Karpas-422 (cell line): ENCODE measurements around the gene ITPK1. TPM values are rescaled to one million over a fixed set of nuclear protein-coding genes. Genes with fewer than 3 reads are reported as not detected.

Experiments
- DNase-seq: peaks from one replicate; pipeline ENCODE4 v3.0.0-alpha.2; 2015
- H2AFZ ChIP-seq: fragments of 200-600 bp; sonication (generic); 2 replicates; pipeline ENCODE4 v1.6.1; 2014; ENCODE audit warnings: antibody characterized with exemption, low read length, mixed read lengths
- H3K27ac ChIP-seq: fragments of 200-600 bp; sonication (generic); 2 replicates; pipeline ENCODE4 v1.5.1; 2014; ENCODE audit warnings: mild to moderate bottlenecking, low read length, moderate library complexity
- H3K27me3 ChIP-seq: fragments of 200-600 bp; sonication (generic); 2 replicates; pipeline ENCODE4 v1.6.1; 2014; ENCODE audit warnings: low read length, mixed read lengths
- H3K36me3 ChIP-seq: fragments of 200-600 bp; sonication (generic); 2 replicates; pipeline ENCODE4 v1.6.1; 2014; ENCODE audit warnings: low read length, mixed read lengths; ENCODE audit not compliant: insufficient read depth
- H3K4me1 ChIP-seq: fragments of 200-600 bp; sonication (generic); 2 replicates; pipeline ENCODE4 v1.6.1; 2014; ENCODE audit warnings: mild to moderate bottlenecking, low read length, mixed read lengths
- H3K4me2 ChIP-seq: fragments of 200-600 bp; sonication (generic); 2 replicates; pipeline ENCODE4 v1.6.1; 2014; ENCODE audit warnings: low read length, low read depth, mild to moderate bottlenecking; ENCODE audit not compliant: poor library complexity, severe bottlenecking
- H3K4me3 ChIP-seq: fragments of 200-600 bp; sonication (generic); 2 replicates; pipeline ENCODE4 v1.5.1; 2014; ENCODE audit warnings: mild to moderate bottlenecking, antibody characterized with exemption, low read length, mixed read lengths
- H3K79me2 ChIP-seq: fragments of 200-600 bp; sonication (generic); 2 replicates; pipeline ENCODE4 v1.6.1; 2014; ENCODE audit warnings: mild to moderate bottlenecking, low read length, mixed read lengths
- H3K9ac ChIP-seq: fragments of 200-600 bp; sonication (generic); 2 replicates; pipeline ENCODE4 v1.6.0; 2014; ENCODE audit warnings: low read length
- H3K9me2 ChIP-seq: fragments of 200-600 bp; sonication (generic), shearing (Covaris generic); replicated peaks from 2 replicates; pipeline ENCODE4 v1.6.0; 2014; ENCODE audit warnings: mild to moderate bottlenecking, low read length, moderate library complexity; ENCODE audit not compliant: insufficient read depth
- H3K9me3 ChIP-seq: fragments of 300-700, 200-600 bp; sonication (generic); 2 replicates; pipeline ENCODE4 v1.6.1; 2014; ENCODE audit warnings: low read length, mixed read lengths
- H4K20me1 ChIP-seq: fragments of 200-600 bp; sonication (generic); 2 replicates; pipeline ENCODE4 v1.6.1; 2014; ENCODE audit warnings: mild to moderate bottlenecking, antibody characterized with exemption, low read length, low read depth; ENCODE audit not compliant: insufficient read depth
- total RNA-seq: library from RNA; depleted of rRNA; stranded (reverse); fragments of >200 nt; shearing (Covaris generic); gene quantifications from 2 replicates; pipeline ENCODE4 v1.2.3, GENCODE V29; 2014; ENCODE audit warnings: low replicate concordance

Gene ITPK1
- total RNA-seq, 1 experiment from 2014 or later: 6.3 TPM

- no peaks in the 10 kb centered on the region for H3K36me3 ChIP-seq
- H3K4me1 ChIP-seq: no peaks in the 10 kb centered on the region; the same call in 1 of the 2 replicates
- H3K4me3 ChIP-seq: no peak overlapping the region
- H3K27ac ChIP-seq: no peak overlapping the region
- no peaks in the 10 kb centered on the region for H3K27me3 ChIP-seq
- H2AFZ ChIP-seq: no peak overlapping the region
- H4K20me1 ChIP-seq: peaks cover 79% of the 10 kb centered on the region
- H3K79me2 ChIP-seq: no peaks in the 10 kb centered on the region
- H3K4me2 ChIP-seq: no peak overlapping the region
- no peak overlapping the region for H3K9ac ChIP-seq
- DNase-seq: no peak
- H3K9me2 ChIP-seq: no peaks in the 10 kb centered on the region
- no peaks in the 10 kb centered on the region for H3K9me3 ChIP-seq
These were observed 16.1 kb downstream of the ITPK1 start for GRCh38 chr14:93099643-93100042.

- Histone ChIP-seq H3K36me3 (no peaks in the 10 kb centered on the region), H3K4me1 (no peaks in the 10 kb centered on the region; the same call in 1 of the 2 replicates), H3K9me2 (no peaks in the 10 kb centered on the region), H3K79me2 (no peaks in the 10 kb centered on the region), H3K27me3 (no peaks in the 10 kb centered on the region), H4K20me1 (peaks cover 79% of the 10 kb centered on the region), H3K27ac (no peak overlapping the region), H3K4me3 (no peak overlapping the region), H3K4me2 (no peak overlapping the region), H2AFZ (no peak overlapping the region), H3K9me3 (no peaks in the 10 kb centered on the region), H3K9ac (no peak overlapping the region)
- DNase-seq: no peak
These were observed 16.5 kb downstream of the ITPK1 start for GRCh38 chr14:93099196-93099595.

DNA sequence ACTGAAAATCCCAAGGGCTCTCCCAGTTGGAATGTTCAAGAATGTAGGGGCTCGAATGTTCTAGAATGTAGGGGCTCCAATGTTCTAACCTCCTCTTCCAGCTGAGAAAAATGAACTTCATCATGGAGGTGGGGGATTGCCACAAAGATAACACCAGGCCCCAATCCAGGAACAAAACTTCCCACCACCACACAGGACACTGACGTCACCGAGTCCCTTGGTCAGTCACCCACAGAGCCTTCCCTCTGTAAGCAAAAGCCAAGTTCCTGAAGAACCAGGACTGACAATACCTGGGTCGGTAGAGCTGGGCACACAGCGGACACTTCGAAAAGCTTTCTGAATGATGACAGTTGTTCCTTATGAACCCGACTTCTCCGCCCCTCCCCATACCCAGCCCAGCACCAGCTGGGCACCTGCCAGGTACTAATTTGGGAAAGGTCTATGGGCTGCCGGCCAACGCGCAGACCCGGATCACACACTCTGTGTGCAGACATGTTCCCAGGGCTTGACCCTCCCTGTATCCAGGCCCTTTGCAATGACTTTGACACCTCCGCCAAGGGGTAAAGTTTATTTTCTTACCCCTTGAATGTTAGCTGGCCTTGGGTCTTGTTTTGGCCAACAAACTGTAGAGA, 18.9 kb downstream of the ITPK1 start:
- Histone ChIP-seq H3K4me1 (no peaks in the 10 kb centered on the region), H3K4me3 (no peak overlapping the region), H3K27me3 (no peaks in the 10 kb centered on the region), H3K9me2 (no peaks in the 10 kb centered on the region), H3K9me3 (no peaks in the 10 kb centered on the region), H3K36me3 (no peaks in the 10 kb centered on the region), H4K20me1 (peaks cover 82% of the 10 kb centered on the region), H3K9ac (no peak overlapping the region), H2AFZ (no peak overlapping the region), H3K79me2 (no peaks in the 10 kb centered on the region), H3K4me2 (no peak overlapping the region), H3K27ac (no peak overlapping the region)
- DNase-seq: no peak

- Histone ChIP-seq H3K79me2 (no peaks in the 10 kb centered on the region), H4K20me1 (peaks cover 82% of the 10 kb centered on the region)
- no peak for DNase-seq
These were observed 19.8 kb downstream of the ITPK1 start for GRCh38 chr14:93095742-93096510.

GRCh38 chr14:93094121-93094918, 21.4 kb downstream of the ITPK1 start:
- H3K4me2 ChIP-seq: no peak overlapping the region
- H3K9me3 ChIP-seq: no peaks in the 10 kb centered on the region
- no peaks in the 10 kb centered on the region for H3K27me3 ChIP-seq
- no peak overlapping the region for H3K9ac ChIP-seq
- H2AFZ ChIP-seq: no peak overlapping the region
- no peaks in the 10 kb centered on the region for H3K9me2 ChIP-seq
- peaks cover 82% of the 10 kb centered on the region for H4K20me1 ChIP-seq
- DNase-seq: no peak
- no peaks in the 10 kb centered on the region for H3K4me1 ChIP-seq
- H3K79me2 ChIP-seq: no peaks in the 10 kb centered on the region
- no peak overlapping the region for H3K27ac ChIP-seq
- no peak overlapping the region for H3K4me3 ChIP-seq
- H3K36me3 ChIP-seq: no peaks in the 10 kb centered on the region

More at GRCh38 chr14:93095742-93096510, 19.8 kb downstream of the ITPK1 start:
- Histone ChIP-seq H3K4me1 (no peaks in the 10 kb centered on the region), H2AFZ (no peak overlapping the region), H3K4me2 (no peak overlapping the region), H3K27ac (no peak overlapping the region), H3K9me2 (no peaks in the 10 kb centered on the region), H3K36me3 (no peaks in the 10 kb centered on the region), H3K9ac (no peak overlapping the region), H3K4me3 (no peak overlapping the region), H3K27me3 (no peaks in the 10 kb centered on the region), H3K9me3 (no peaks in the 10 kb centered on the region)

DNA sequence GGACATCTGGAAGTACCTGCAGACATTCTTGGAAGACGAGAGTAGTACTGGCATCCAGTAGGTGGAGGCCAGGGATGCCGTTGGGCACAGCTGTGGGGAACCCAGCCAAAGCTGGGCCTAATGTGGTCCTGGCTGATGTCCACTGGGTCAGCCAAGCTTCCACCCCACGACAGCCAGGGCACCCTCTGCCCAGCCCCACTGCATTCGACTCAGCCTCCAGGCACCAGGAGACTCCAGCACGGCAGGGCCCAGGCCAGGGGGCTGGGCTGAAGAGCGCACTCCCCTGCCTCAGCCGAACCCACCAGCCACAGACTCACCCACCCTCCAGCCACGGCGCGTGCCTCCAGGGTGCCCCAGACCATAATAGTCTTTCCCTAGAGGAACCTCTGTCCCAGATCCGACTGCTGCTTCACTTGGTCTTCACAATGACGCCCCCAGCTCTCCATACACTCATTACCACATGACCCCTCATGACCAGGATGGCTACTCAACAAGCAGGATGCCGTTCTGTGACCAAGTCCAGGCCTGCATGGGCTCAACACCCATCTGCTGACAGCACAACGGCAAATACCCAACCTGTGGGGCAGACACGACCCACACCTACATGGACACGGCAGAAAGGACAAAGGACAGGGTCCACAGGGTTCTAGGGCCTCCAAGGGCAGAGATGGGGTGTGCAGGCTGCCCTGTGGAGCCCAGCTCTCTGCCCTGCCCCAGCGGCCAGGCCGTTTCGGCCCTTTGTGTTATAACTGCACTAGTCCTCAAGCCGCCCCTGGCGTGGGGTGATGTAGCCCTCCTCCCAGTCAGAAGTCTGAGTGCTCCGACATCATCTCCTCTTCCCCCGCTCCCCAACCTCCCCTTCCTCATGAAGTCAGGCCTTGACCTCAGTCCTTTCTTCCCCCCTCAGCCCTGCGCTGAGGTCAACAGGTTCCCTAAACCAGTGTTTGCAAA, 22.8 kb downstream of the ITPK1 start:
- H3K9ac ChIP-seq: no peak overlapping the region
- H3K4me2 ChIP-seq: no peak overlapping the region
- no peaks in the 10 kb centered on the region for H3K9me2 ChIP-seq
- H4K20me1 ChIP-seq: peaks cover 80% of the 10 kb centered on the region
- H3K27me3 ChIP-seq: no peaks in the 10 kb centered on the region
- H3K9me3 ChIP-seq: no peaks in the 10 kb centered on the region
- no peak overlapping the region for H3K4me3 ChIP-seq
- no peaks in the 10 kb centered on the region for H3K4me1 ChIP-seq
- H2AFZ ChIP-seq: no peak overlapping the region
- H3K79me2 ChIP-seq: no peaks in the 10 kb centered on the region
- no peak overlapping the region for H3K27ac ChIP-seq
- no peaks in the 10 kb centered on the region for H3K36me3 ChIP-seq
- no peak for DNase-seq

- no peaks in the 10 kb centered on the region for H3K79me2 ChIP-seq
- H3K9me3 ChIP-seq: no peaks in the 10 kb centered on the region
- no peak overlapping the region for H3K9ac ChIP-seq
- no peaks in the 10 kb centered on the region for H3K4me1 ChIP-seq
- H3K36me3 ChIP-seq: no peaks in the 10 kb centered on the region
- no peaks in the 10 kb centered on the region for H3K27me3 ChIP-seq
- H3K9me2 ChIP-seq: no peaks in the 10 kb centered on the region
- H4K20me1 ChIP-seq: peaks cover 77% of the 10 kb centered on the region
- H3K27ac ChIP-seq: no peak overlapping the region
- no peak overlapping the region for H2AFZ ChIP-seq
- no peak overlapping the region for H3K4me2 ChIP-seq
- H3K4me3 ChIP-seq: no peak overlapping the region
- no peak for DNase-seq
These were observed 24.1 kb downstream of the ITPK1 start for GRCh38 chr14:93091666-93092065.
